HG02852 (cell line): ENCODE data around the gene MFAP4.

Experiments used
- ATAC-seq: cut with Tn5 transposase; IDR thresholded peaks from one replicate; pipeline ENCODE4 v1.9.1; 2021; ENCODE audit warnings: mild to moderate bottlenecking, moderate library complexity; ENCODE audit not compliant: unreplicated experiment

Gene MFAP4

GRCh38 chr17:19336938-19337711 lies 49.9 kb downstream of the MFAP4 start:
- no peak for ATAC-seq

GRCh38 chr17:19335951-19336631 lies 50.9 kb downstream of the MFAP4 start:
- ATAC-seq = no peak

GRCh38 chr17:19334331-19334730 lies 52.7 kb downstream of the MFAP4 start:
- no peak for ATAC-seq

DNA sequence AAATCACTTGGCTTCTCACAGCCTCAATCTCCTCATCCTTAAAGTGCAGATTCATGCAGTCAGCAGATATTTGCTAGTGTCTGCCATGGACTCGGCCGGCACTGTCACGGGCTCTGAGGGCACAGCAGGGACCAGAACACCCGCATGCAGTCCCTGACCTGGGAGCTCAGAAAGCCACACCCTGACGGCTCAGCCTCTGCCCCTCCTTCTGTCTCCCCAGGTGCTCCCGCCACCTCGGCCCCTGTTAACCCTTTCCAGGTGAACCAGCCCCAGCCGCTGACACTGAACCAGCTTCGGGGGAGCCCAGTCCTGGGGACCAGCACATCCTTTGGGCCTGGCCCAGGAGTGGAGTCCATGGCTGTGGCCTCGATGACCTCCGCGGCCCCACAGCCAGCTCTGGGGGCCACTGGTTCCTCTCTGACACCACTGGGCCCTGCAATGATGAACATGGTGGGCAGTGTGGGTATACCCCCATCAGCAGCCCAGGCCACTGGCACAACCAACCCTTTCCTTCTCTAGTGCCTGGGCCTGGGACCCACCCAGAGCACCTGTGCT lies 53.2 kb downstream of the MFAP4 start:
- ATAC-seq = no peak
